H1 (cell line): Measurements from ENCODE around the gene LMAN2. TPM values are rescaled to one million over a fixed set of nuclear protein-coding genes. Genes with fewer than 3 reads are reported as not detected.

Experiments
- CTCF ChIA-PET: fragments of 300-600 bp; sonication (Branson Sonifier 250); formaldehyde crosslinking; loops from one replicate; lab custom pipeline; 2021; ENCODE audit not compliant: partially characterized antibody; lab: Charles Lee
- POLR2A ChIA-PET: fragments of 300-600 bp; sonication (Branson Sonifier 250); formaldehyde crosslinking; loops from one replicate; lab custom pipeline; 2021; ENCODE audit warnings: inconsistent platforms; ENCODE audit not compliant: partially characterized antibody; lab: Charles Lee
- DNase-seq, 2 experiments: peaks; one replicate each; pipeline versions ENCODE4 v3.0.0 to v3.0.0-alpha.2; 2010 to 2022; ENCODE audit warnings: low spot score in 2 of 2, low read depth in 1 of 2, mixed read lengths in 1 of 2
- FAIRE-seq: peaks from 2 replicates; lab custom pipeline; 2011; peaks lifted over from hg19 to GRCh38; lab: Jason Lieb, UNC
- H2AFZ ChIP-seq: 2 replicates; pipeline ENCODE4 v1.8.1; 2012; ENCODE audit warnings: low read length, inconsistent platforms
- H2AK5ac ChIP-seq: 2 replicates; pipeline ENCODE4 v1.6.1; 2013; ENCODE audit warnings: low read depth, low read length
- H2BK120ac ChIP-seq: replicated peaks from 2 replicates; pipeline ENCODE3; 2013; ENCODE audit warnings: low read depth, low read length, inconsistent platforms
- H2BK12ac ChIP-seq: 2 replicates; pipeline ENCODE4 v1.6.1; 2013; ENCODE audit warnings: low read depth, low read length
- H2BK15ac ChIP-seq: 2 replicates; pipeline ENCODE4 v1.6.1; 2013; ENCODE audit warnings: low read length
- H2BK20ac ChIP-seq: 2 replicates; pipeline ENCODE4 v1.6.1; 2013; ENCODE audit warnings: low read length
- H2BK5ac ChIP-seq: 2 replicates; pipeline ENCODE4 v1.6.1; 2013; ENCODE audit warnings: low read depth, low read length
- H3K14ac ChIP-seq: 2 replicates; pipeline ENCODE4 v1.6.1; 2013; ENCODE audit warnings: inconsistent platforms; ENCODE audit not compliant: insufficient read length
- H3K18ac ChIP-seq: 2 replicates; pipeline ENCODE4 v1.6.1; 2013; ENCODE audit warnings: low read length; ENCODE audit errors: extremely low read depth
- H3K23ac ChIP-seq: 2 replicates; pipeline ENCODE4 v1.6.1; 2013; ENCODE audit warnings: inconsistent platforms; ENCODE audit not compliant: insufficient read length
- H3K23me2 ChIP-seq: 2 replicates; pipeline ENCODE4 v1.6.1; 2013; ENCODE audit warnings: low read depth, low read length
- H3K27ac ChIP-seq: 2 replicates; pipeline ENCODE4 v1.6.1; 2011; ENCODE audit warnings: low read depth, low read length, inconsistent platforms
- H3K27me3 ChIP-seq, 4 experiments: replicated peaks in 1 of 4; 1 replicate in 1 of 4; 2 replicates in 3 of 4; pipeline versions ENCODE4 v1.6.1 to v1.8.1; 2011 to 2013; ENCODE audit warnings: low read length in 3 of 4, mild to moderate bottlenecking in 3 of 4, inconsistent platforms in 2 of 4, mixed read lengths in 2 of 4, moderate library complexity in 1 of 4; ENCODE audit not compliant: control insufficient read depth in 3 of 4, insufficient read depth in 3 of 4; ENCODE audit errors: extremely low read depth in 1 of 4
- H3K36me3 ChIP-seq, 4 experiments: 2 replicates each; pipeline versions ENCODE4 v1.6.1 to v1.8.1; 2011 to 2013; ENCODE audit warnings: mild to moderate bottlenecking in 4 of 4, low read length in 3 of 4, moderate library complexity in 2 of 4, control low read depth in 1 of 4, inconsistent platforms in 1 of 4; ENCODE audit not compliant: insufficient read depth in 4 of 4, control insufficient read depth in 2 of 4
- H3K4ac ChIP-seq: replicated peaks from 2 replicates; pipeline ENCODE3; 2013; ENCODE audit warnings: low read length, low read depth, mixed read lengths, inconsistent platforms; ENCODE audit not compliant: insufficient read length
- H3K4me1 ChIP-seq, 4 experiments: replicated peaks in 1 of 4; 1 replicate in 1 of 4; 2 replicates in 3 of 4; pipeline versions ENCODE4 v1.6.1 to v1.8.1; 2011 to 2013; ENCODE audit warnings: low read length in 3 of 4, inconsistent platforms in 2 of 4, mixed read lengths in 1 of 4; ENCODE audit not compliant: insufficient read depth in 4 of 4, control insufficient read depth in 3 of 4
- H3K4me2 ChIP-seq, 2 experiments: 2 replicates each; pipeline versions ENCODE4 v1.6.1 to v1.8.1; 2011 to 2013; ENCODE audit warnings: low read depth in 2 of 2, low read length in 2 of 2, control low read depth in 1 of 2, inconsistent platforms in 1 of 2, mild to moderate bottlenecking in 1 of 2; ENCODE audit not compliant: insufficient read depth in 1 of 2
- H3K4me3 ChIP-seq, 4 experiments: fragments of 200-600, 300-600 bp in 1 of 4; sonication (generic), shearing (Covaris generic), sonication (Bioruptor Twin) in 1 of 4; 2 replicates each; pipeline versions ENCODE4 v1.5.1 to v1.8.1; 2011 to 2016; ENCODE audit warnings: low read length in 4 of 4, low read depth in 3 of 4, control low read depth in 2 of 4, inconsistent platforms in 2 of 4, mild to moderate bottlenecking in 2 of 4, mixed read lengths in 1 of 4, moderate library complexity in 1 of 4; ENCODE audit not compliant: insufficient read depth in 2 of 4; ENCODE audit errors: extremely low read depth in 1 of 4
- H3K56ac ChIP-seq: replicated peaks from 2 replicates; pipeline ENCODE3; 2013; ENCODE audit warnings: low read depth, mild to moderate bottlenecking, mixed read lengths, low read length, inconsistent platforms; ENCODE audit not compliant: insufficient read length
- H3K79me1 ChIP-seq: 2 replicates; pipeline ENCODE4 v1.6.1; 2013; ENCODE audit warnings: low read depth, low read length, control low read depth
- H3K79me2 ChIP-seq, 2 experiments: 2 replicates each; pipeline versions ENCODE4 v1.6.1 to v1.8.1; 2012 to 2013; ENCODE audit warnings: low read length in 2 of 2, mild to moderate bottlenecking in 2 of 2, inconsistent platforms in 1 of 2; ENCODE audit not compliant: insufficient read depth in 2 of 2, control insufficient read depth in 1 of 2
- H3K9ac ChIP-seq, 4 experiments: replicated peaks in 1 of 4; 1 replicate in 1 of 4; 2 replicates in 3 of 4; pipeline versions ENCODE4 v1.6.1 to v1.8.1; 2011 to 2013; ENCODE audit warnings: low read depth in 3 of 4, low read length in 3 of 4, control low read depth in 2 of 4, mild to moderate bottlenecking in 2 of 4, moderate library complexity in 2 of 4, inconsistent platforms in 1 of 4; ENCODE audit errors: extremely low read depth in 1 of 4
- H3K9me3 ChIP-seq, 2 experiments: 2 replicates each; pipeline versions ENCODE4 v1.6.1 to v1.8.1; 2012 to 2013; ENCODE audit warnings: mild to moderate bottlenecking in 2 of 2, moderate library complexity in 2 of 2, control low read depth in 1 of 2, inconsistent platforms in 1 of 2, low read depth in 1 of 2, low read length in 1 of 2, mixed read lengths in 1 of 2; ENCODE audit not compliant: insufficient read depth in 2 of 2
- H4K20me1 ChIP-seq, 2 experiments: replicated peaks in 1 of 2; 2 replicates each; pipeline versions ENCODE3 to v1.8.1; 2011 to 2013; ENCODE audit warnings: inconsistent platforms in 2 of 2, low read length in 2 of 2, mild to moderate bottlenecking in 1 of 2; ENCODE audit not compliant: insufficient read depth in 2 of 2, control insufficient read depth in 1 of 2
- H4K5ac ChIP-seq: 2 replicates; pipeline ENCODE4 v1.6.1; 2013; ENCODE audit warnings: low read length, low read depth, mixed read lengths, inconsistent platforms; ENCODE audit not compliant: insufficient read length
- H4K8ac ChIP-seq: 2 replicates; pipeline ENCODE4 v1.8.0; 2013; ENCODE audit warnings: mild to moderate bottlenecking, moderate library complexity, low read length, inconsistent platforms; ENCODE audit not compliant: insufficient read depth; ENCODE audit errors: extremely low read depth
- H4K91ac ChIP-seq: replicated peaks from 2 replicates; pipeline ENCODE3; 2013; ENCODE audit warnings: low read length, mixed read lengths, inconsistent platforms; ENCODE audit not compliant: insufficient read length
- ASH2L ChIP-seq: fragments of 200-600, 300-600 bp; sonication (generic); IDR thresholded peaks from one replicate; pipeline ENCODE4 v1.7.1; 2017; ENCODE audit warnings: low read length
- BACH1 ChIP-seq: IDR thresholded peaks from 2 replicates; pipeline ENCODE4 v1.6.1; 2012; ENCODE audit warnings: low read length, improper control_type of control experiment
- CBX5 ChIP-seq: fragments of 300-800, 300-1000 bp; sonication (generic); IDR thresholded peaks from 2 replicates; pipeline ENCODE4 v1.7.1; 2016; ENCODE audit warnings: antibody characterized with exemption, low read length, low read depth
- EZH2 ChIP-seq: fragments of 200-600 bp; sonication (generic); IDR thresholded peaks from 2 replicates; pipeline ENCODE4 v1.7.1; 2012; ENCODE audit warnings: low read depth, mild to moderate bottlenecking, moderate library complexity, low read length, inconsistent platforms; ENCODE audit not compliant: severe bottlenecking
- POLR2A ChIP-seq, 2 experiments: IDR thresholded peaks; 1 replicate in 1 of 2; 2 replicates in 1 of 2; pipeline ENCODE4 v1.6.1; 2011; ENCODE audit warnings: low read depth in 2 of 2, low read length in 2 of 2, mild to moderate bottlenecking in 2 of 2; ENCODE audit errors: control extremely low read depth in 1 of 2
- RNF2 ChIP-seq: fragments of 200-900, 300-1000 bp; sonication (generic); IDR thresholded peaks from 2 replicates; pipeline ENCODE4 v1.7.1; 2016; ENCODE audit warnings: borderline replicate concordance, low read depth, mild to moderate bottlenecking, antibody characterized with exemption, low read length; ENCODE audit not compliant: poor library complexity, severe bottlenecking; ENCODE audit errors: missing control alignments
- YY1 ChIP-seq: IDR thresholded peaks from 2 replicates; pipeline ENCODE4 v1.6.1; 2011; ENCODE audit warnings: low read depth, mild to moderate bottlenecking, low read length
- WGBS, 2 experiments: shearing (Covaris generic) in 1 of 2; methylation state at CpG; one replicate each; pipeline versions ENCODE4 v1.1.6 to v1.1.7; 2013 to 2015; ENCODE audit warnings: low lambda C conversion rate in 2 of 2, mixed read lengths in 2 of 2, inconsistent platforms in 1 of 2, low coverage in 1 of 2, missing lambda C conversion rate in 1 of 2; ENCODE audit not compliant: insufficient replicate concordance in 2 of 2, insufficient coverage in 1 of 2, insufficient read length in 1 of 2; ENCODE audit errors: extremely low coverage in 1 of 2, missing lambda C conversion rate in 1 of 2; 5-methylcytosine and 5-hydroxymethylcytosine counted together
- polyA plus RNA-seq, 7 experiments: library from polyadenylated mRNA; depleted of rRNA in 3 of 7; stranded (reverse) in 5 of 7; unstranded in 2 of 7; fragments of >200 nt in 5 of 7; fragments of 200-250 nt in 2 of 7; gene quantifications; 1 replicate in 5 of 7; 2 replicates in 1 of 7; 4 replicates in 1 of 7; pipeline versions ENCODE4 v1.2.1 to v1.2.3, GENCODE V29; 2011 to 2013; ENCODE audit warnings: missing spikeins in 2 of 7, mixed read lengths in 2 of 7
- total RNA-seq: library from RNA; stranded (reverse); fragmentation: NEBNext Ultra II Directional; extraction: Animal tissue kit (Norgen Biotek cat#: 25700); gene quantifications from 2 replicates; pipeline ENCODE4 v1.2.1, GENCODE V29; 2021

Gene LMAN2
- total and polyA plus RNA-seq, 2 of the 8 experiments (the other 6 are each of a cell fraction or from before 2014, with no cell fraction given): 116 to 225 TPM

DNA sequence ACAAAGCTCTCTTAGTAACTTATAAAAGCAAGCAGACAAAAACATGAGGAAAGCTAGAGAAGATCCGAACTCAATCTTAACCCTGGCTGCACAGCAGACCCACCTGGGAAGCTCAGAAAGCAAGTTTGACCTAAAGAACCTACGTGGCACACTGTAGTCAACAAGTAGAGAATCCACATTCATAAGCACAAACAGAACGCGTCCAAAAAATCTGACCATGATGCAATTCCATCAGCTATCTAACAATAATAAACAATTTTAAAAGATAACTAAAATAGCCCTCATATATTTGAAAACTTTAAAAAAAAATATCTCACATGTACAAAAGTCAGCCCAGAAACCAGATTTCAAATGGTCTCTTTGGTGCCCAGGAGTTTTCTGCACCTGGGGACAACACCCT lies 4.6 kb downstream of the LMAN2 start:
- WGBS, 2 experiments: 85% methylated on average over 4 of the region's 4 CpGs; no CpG with 5 or more reads in 1 of the 2 experiments
- POLR2A ChIA-PET: interaction anchor here (1.4 to 1.9 kb wide), 2 partner anchors 10 to 108 kb away, joined by 3 to 5 read pairs; no protein-coding TSS in a partner anchor

More for the DNA sequence above, 4.6 kb downstream of the LMAN2 start:
- Histone ChIP-seq H3K79me2 (peaks cover 15 to 73% of the 10 kb centered on the region in 2 experiments), H3K56ac (no peak overlapping the region), H2BK15ac (no peak overlapping the region), H2AFZ (no peak overlapping the region), H2AK5ac (no peak overlapping the region), H3K14ac (no peak overlapping the region), H4K91ac (no peak overlapping the region), H3K4me2 (no peak overlapping the region), H3K4ac (no peak overlapping the region), H3K18ac (no peak overlapping the region), H3K27ac (no peak overlapping the region), H3K23ac (no peak overlapping the region), H2BK12ac (no peak overlapping the region), H4K5ac (no peak overlapping the region), H3K9me3 (no peaks in the 10 kb centered on the region), H3K36me3 (peaks cover 0 to 10% (median 4%) of the 10 kb centered on the region in 4 experiments; a peak in 4 of 8 replicates), H2BK120ac (no peak overlapping the region), H3K79me1 (peaks cover 18% of the 10 kb centered on the region), H3K4me3 (no peak overlapping the region), H3K23me2 (peaks cover 4% of the 10 kb centered on the region), H4K8ac (no peak overlapping the region), H4K20me1 (peaks cover 5 to 7% of the 10 kb centered on the region in 2 experiments), H3K9ac (no peak overlapping the region; a peak in 1 of 7 replicates), H3K4me1 (peaks cover 0 to 13% (median 4%) of the 10 kb centered on the region in 4 experiments; a peak in 3 of 7 replicates), H2BK5ac (no peak overlapping the region), H2BK20ac (no peak overlapping the region), H3K27me3 (no peaks in the 10 kb centered on the region)
- TF ChIP-seq POLR2A (IDR thresholded peaks at IDR 0.05; ENCODE audit: control extremely low read depth in 1 of 2, low read depth in 2 of 2, low read length in 2 of 2) (no peak), ASH2L (no peak), YY1 (no peak), RNF2 (no peak), CBX5 (no peak), EZH2 (no peak), BACH1 (no peak)
- FAIRE-seq (no peak), DNase-seq (no peak)
- CTCF ChIA-PET: interaction anchor here (0.6 to 2.4 kb wide), 8 partner anchors 17 to 257 kb away, joined by 3 to 18 read pairs (median 4); no protein-coding TSS in a partner anchor
